Measurements from ENCODE around the gene ZFP42. TPM values are rescaled to one million over a fixed set of nuclear protein-coding genes. Genes with fewer than 3 reads are reported as not detected.

The ZFP42 gene
- total RNA-seq, 4 donors from 2014 or later: not detected

GRCh38 chr4:188008377-188008776 is 12.8 kb downstream of the ZFP42 start:
- H3K27ac ChIP-seq: no peak overlapping the region
- DNase-seq: no peak
- intact Hi-C loops (cut with DNase I): no loop called here
- no peaks in the 10 kb centered on the region for H3K36me3 ChIP-seq
- H3K9me3 ChIP-seq: no peaks in the 10 kb centered on the region
- no peak overlapping the region for H3K4me3 ChIP-seq
- 51 to 55% methylated on average over 8 of the region's 8 CpGs for WGBS, 2 donors
- TF ChIP-seq, protein P1, sequence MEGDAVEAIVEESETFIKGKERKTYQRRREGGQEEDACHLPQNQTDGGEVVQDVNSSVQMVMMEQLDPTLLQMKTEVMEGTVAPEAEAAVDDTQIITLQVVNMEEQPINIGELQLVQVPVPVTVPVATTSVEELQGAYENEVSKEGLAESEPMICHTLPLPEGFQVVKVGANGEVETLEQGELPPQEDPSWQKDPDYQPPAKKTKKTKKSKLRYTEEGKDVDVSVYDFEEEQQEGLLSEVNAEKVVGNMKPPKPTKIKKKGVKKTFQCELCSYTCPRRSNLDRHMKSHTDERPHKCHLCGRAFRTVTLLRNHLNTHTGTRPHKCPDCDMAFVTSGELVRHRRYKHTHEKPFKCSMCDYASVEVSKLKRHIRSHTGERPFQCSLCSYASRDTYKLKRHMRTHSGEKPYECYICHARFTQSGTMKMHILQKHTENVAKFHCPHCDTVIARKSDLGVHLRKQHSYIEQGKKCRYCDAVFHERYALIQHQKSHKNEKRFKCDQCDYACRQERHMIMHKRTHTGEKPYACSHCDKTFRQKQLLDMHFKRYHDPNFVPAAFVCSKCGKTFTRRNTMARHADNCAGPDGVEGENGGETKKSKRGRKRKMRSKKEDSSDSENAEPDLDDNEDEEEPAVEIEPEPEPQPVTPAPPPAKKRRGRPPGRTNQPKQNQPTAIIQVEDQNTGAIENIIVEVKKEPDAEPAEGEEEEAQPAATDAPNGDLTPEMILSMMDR (IDR thresholded peaks at IDR 0.05): no peak
- TF ChIP-seq POLR2A (IDR thresholded peaks at IDR 0.05): no peak
- no peaks in the 10 kb centered on the region for H3K4me1 ChIP-seq
- no peaks in the 10 kb centered on the region for H3K27me3 ChIP-seq

DNA sequence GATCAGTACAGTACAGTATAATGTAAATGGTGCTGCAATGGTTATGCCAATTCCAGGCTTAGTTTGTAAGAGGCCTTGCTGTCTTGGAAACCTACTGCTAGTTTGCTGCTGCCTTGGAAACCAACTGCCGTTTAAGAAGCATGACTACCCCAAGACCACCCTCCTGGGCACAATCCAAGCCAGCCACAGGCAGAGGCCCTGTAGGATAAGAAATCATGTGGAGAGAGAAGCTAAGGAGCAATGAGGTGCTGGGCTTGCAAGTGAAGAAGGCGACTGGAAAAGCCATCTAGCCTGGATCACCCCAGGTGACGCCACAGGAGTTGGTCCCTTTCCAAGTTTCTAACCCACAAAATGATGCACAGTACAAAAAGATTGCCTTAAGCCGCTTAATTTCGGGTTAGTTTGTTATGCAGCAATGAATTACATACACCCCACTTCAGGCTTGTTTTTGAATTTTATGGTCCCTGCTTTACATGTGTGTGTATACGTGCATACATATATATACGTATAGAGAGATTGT is 16.9 kb downstream of the ZFP42 start:
- DNase-seq: no peak
- Histone ChIP-seq H3K27me3 (no peaks in the 10 kb centered on the region), H3K4me1 (no peaks in the 10 kb centered on the region), H3K4me3 (no peak overlapping the region), H3K36me3 (no peaks in the 10 kb centered on the region), H3K9me3 (no peaks in the 10 kb centered on the region), H3K27ac (no peak overlapping the region)
- TF ChIP-seq, protein P1 (IDR thresholded peaks at IDR 0.05): no peak
- TF ChIP-seq POLR2A (IDR thresholded peaks at IDR 0.05): no peak
- intact Hi-C loops (cut with DNase I): no loop called here
- 79 to 96% methylated on average over 6 to 7 of the region's 7 CpGs for WGBS, 2 donors

- no peak for DNase-seq
- Histone ChIP-seq H3K9me3 (no peaks in the 10 kb centered on the region), H3K4me3 (no peak overlapping the region), H3K27ac (no peak overlapping the region), H3K36me3 (no peaks in the 10 kb centered on the region), H3K27me3 (no peaks in the 10 kb centered on the region), H3K4me1 (no peaks in the 10 kb centered on the region)
- WGBS, 2 donors: 72 to 78% methylated on average over 14 of the region's 14 CpGs
- intact Hi-C loops (cut with DNase I): no loop called here
- TF ChIP-seq, protein P1 (IDR thresholded peaks at IDR 0.05): no peak
- no peak for TF ChIP-seq POLR2A (IDR thresholded peaks at IDR 0.05)
These were observed 19.7 kb downstream of the ZFP42 start for GRCh38 chr4:188015025-188015940.

DNA sequence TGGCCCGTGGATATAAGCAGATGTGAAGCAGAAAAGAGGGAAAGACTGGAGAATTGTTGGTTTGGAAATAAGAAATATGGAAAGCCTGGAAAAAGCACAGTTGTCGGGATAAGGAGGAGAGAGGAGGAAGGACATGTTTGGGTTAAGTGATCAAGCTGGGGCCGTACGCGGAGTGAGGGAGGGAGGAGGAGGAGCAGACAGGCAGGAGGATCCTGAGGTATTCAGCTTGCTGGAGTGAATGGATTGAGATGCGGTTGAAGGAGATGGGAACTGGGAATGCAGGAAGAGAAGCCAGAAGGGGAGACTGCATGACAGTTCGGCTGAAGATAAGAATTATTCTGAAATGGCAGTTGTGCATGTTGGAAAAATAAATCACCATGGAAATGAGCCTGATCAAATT is 21.2 kb downstream of the ZFP42 start:
- WGBS, 2 donors: 37 to 43% methylated on average over 7 of the region's 7 CpGs
- DNase-seq: no peak

GRCh38 chr4:188018262-188018661 is 22.7 kb downstream of the ZFP42 start:
- WGBS, 2 donors: 48 to 76% methylated on average over 6 of the region's 6 CpGs
- H3K36me3 ChIP-seq: no peaks in the 10 kb centered on the region
- no peaks in the 10 kb centered on the region for H3K4me1 ChIP-seq
- no peaks in the 10 kb centered on the region for H3K27me3 ChIP-seq
- no peak overlapping the region for H3K27ac ChIP-seq
- intact Hi-C loops (cut with DNase I): no loop called here
- TF ChIP-seq POLR2A (IDR thresholded peaks at IDR 0.05): no peak
- TF ChIP-seq, protein P1 (IDR thresholded peaks at IDR 0.05): no peak
- H3K4me3 ChIP-seq: no peak overlapping the region
- H3K9me3 ChIP-seq: no peaks in the 10 kb centered on the region
- DNase-seq: no peak

More for the DNA sequence above, 21.2 kb downstream of the ZFP42 start:
- Histone ChIP-seq H3K9me3 (no peaks in the 10 kb centered on the region), H3K4me3 (no peak overlapping the region), H3K36me3 (no peaks in the 10 kb centered on the region), H3K27ac (no peak overlapping the region), H3K27me3 (no peaks in the 10 kb centered on the region), H3K4me1 (no peaks in the 10 kb centered on the region)
- intact Hi-C loops (cut with DNase I): no loop called here
- TF ChIP-seq, protein P1 (IDR thresholded peaks at IDR 0.05): no peak
- TF ChIP-seq POLR2A (IDR thresholded peaks at IDR 0.05): no peak

Data from esophagus squamous epithelium (tissue), 5 donors.